ENCODE data around the gene MAPK9.

MAPK9 gene

DNA sequence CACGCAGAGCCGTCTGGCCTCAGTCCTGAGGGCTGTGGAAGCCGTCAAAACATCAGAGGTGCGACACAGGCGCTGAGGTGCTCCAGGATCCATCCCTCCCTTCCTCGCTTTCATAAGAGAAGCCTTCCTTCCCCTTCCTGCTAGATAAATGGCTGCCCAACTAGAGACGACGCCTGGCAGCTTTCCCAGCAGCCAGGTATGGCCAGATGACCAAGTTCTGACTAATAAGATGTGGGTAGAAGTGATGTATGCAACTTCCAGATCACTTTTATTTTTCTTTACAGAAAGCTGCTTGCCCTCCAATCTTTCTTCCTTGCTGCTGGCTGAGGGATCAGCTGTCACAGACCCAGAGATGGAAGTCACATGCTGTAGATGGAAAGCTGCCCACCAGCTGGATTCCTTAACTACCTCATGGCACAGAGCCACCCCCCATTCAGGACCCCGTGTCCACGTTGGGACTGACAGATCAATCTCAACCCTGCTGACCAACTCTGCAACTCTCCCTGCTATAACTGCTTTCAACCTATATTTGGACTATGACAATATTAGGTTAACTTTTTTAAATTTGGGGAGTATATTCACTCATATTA lies 8.8 kb downstream of the MAPK9 start:
- TF ChIP-seq, protein P1, sequence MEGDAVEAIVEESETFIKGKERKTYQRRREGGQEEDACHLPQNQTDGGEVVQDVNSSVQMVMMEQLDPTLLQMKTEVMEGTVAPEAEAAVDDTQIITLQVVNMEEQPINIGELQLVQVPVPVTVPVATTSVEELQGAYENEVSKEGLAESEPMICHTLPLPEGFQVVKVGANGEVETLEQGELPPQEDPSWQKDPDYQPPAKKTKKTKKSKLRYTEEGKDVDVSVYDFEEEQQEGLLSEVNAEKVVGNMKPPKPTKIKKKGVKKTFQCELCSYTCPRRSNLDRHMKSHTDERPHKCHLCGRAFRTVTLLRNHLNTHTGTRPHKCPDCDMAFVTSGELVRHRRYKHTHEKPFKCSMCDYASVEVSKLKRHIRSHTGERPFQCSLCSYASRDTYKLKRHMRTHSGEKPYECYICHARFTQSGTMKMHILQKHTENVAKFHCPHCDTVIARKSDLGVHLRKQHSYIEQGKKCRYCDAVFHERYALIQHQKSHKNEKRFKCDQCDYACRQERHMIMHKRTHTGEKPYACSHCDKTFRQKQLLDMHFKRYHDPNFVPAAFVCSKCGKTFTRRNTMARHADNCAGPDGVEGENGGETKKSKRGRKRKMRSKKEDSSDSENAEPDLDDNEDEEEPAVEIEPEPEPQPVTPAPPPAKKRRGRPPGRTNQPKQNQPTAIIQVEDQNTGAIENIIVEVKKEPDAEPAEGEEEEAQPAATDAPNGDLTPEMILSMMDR (IDR thresholded peaks at IDR 0.05; ENCODE audit: low read depth, low read length, poor library complexity, severe bottlenecking): no peak
- TF ChIP-seq EZH2phosphoT487 (IDR thresholded peaks at IDR 0.05; ENCODE audit: borderline replicate concordance, low read length): no peak
- Histone ChIP-seq H3K27me3 (ENCODE audit: control insufficient read depth, low read length) (no peaks in the 10 kb centered on the region), H3K9me3 (ENCODE audit: control insufficient read depth, insufficient read depth, low read length) (no peaks in the 10 kb centered on the region), H3K79me2 (ENCODE audit: control insufficient read depth, low read length) (peaks cover 37% of the 10 kb centered on the region), H3K4me2 (ENCODE audit: low read length) (no peak overlapping the region), H3K9me2 (replicated peaks; ENCODE audit: control insufficient read depth, low read length) (no peaks in the 10 kb centered on the region), H4K20me1 (ENCODE audit: control insufficient read depth, insufficient read depth, low read depth, low read length) (no peaks in the 10 kb centered on the region; the same call in none of the 2 replicates), H3K36me3 (ENCODE audit: control insufficient read depth, low read length) (peaks cover 51% of the 10 kb centered on the region), H3K27ac (ENCODE audit: low read depth, low read length) (no peak overlapping the region), H3K4me1 (ENCODE audit: control insufficient read depth, low read length) (no peaks in the 10 kb centered on the region), H3K4me3 (ENCODE audit: low read length) (no peak overlapping the region), H3F3A (ENCODE audit: control insufficient read depth, insufficient read depth) (no peaks in the 10 kb centered on the region)

- Histone ChIP-seq H4K20me1 (ENCODE audit: control insufficient read depth, insufficient read depth, low read depth, low read length) (no peaks in the 10 kb centered on the region; the same call in 1 of the 2 replicates), H3K27ac (ENCODE audit: low read depth, low read length) (no peak overlapping the region), H3K9me3 (ENCODE audit: control insufficient read depth, insufficient read depth, low read length) (no peaks in the 10 kb centered on the region), H3K4me3 (ENCODE audit: low read length) (no peak overlapping the region), H3K4me1 (ENCODE audit: control insufficient read depth, low read length) (no peaks in the 10 kb centered on the region), H3K36me3 (ENCODE audit: control insufficient read depth, low read length) (peaks cover 60% of the 10 kb centered on the region), H3K9me2 (replicated peaks; ENCODE audit: control insufficient read depth, low read length) (no peaks in the 10 kb centered on the region), H3K79me2 (ENCODE audit: control insufficient read depth, low read length) (peaks cover 29% of the 10 kb centered on the region), H3K27me3 (ENCODE audit: control insufficient read depth, low read length) (no peaks in the 10 kb centered on the region), H3K4me2 (ENCODE audit: low read length) (no peak overlapping the region), H3F3A (ENCODE audit: control insufficient read depth, insufficient read depth) (no peaks in the 10 kb centered on the region)
- TF ChIP-seq EZH2phosphoT487 (IDR thresholded peaks at IDR 0.05; ENCODE audit: borderline replicate concordance, low read length): no peak
- TF ChIP-seq, protein P1 (IDR thresholded peaks at IDR 0.05; ENCODE audit: low read depth, low read length, poor library complexity, severe bottlenecking): no peak
Observed at GRCh38 chr5:180282281-180282680, 9.6 kb downstream of the MAPK9 start.

DNA sequence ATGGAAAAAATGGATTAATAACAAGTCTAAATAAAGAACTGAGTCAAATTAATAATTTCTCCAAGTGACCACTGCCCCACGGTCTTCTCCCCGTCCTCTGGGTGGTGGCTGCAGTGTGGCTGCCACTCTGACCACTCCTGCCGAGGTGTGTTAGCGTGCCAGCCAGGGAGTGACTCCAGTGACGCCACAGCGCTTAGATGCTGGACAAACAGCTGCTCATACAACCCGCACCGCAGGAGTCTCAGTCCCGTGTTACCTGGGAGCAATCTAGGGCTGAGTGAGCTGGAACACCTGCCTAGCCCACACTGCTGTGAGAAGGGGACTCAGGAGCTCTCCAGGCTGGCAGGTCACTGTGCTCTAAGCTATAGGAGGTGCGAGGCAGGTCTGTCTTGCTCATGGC lies 10.2 kb downstream of the MAPK9 start:
- Histone ChIP-seq H3K9me3 (ENCODE audit: control insufficient read depth, insufficient read depth, low read length) (no peaks in the 10 kb centered on the region), H3K4me2 (ENCODE audit: low read length) (no peak overlapping the region), H3K9me2 (replicated peaks; ENCODE audit: control insufficient read depth, low read length) (no peaks in the 10 kb centered on the region), H3K36me3 (ENCODE audit: control insufficient read depth, low read length) (peaks cover 62% of the 10 kb centered on the region), H3K79me2 (ENCODE audit: control insufficient read depth, low read length) (peaks cover 23% of the 10 kb centered on the region), H3K27ac (ENCODE audit: low read depth, low read length) (no peak overlapping the region), H3K4me3 (ENCODE audit: low read length) (no peak overlapping the region), H3K4me1 (ENCODE audit: control insufficient read depth, low read length) (no peaks in the 10 kb centered on the region), H4K20me1 (ENCODE audit: control insufficient read depth, insufficient read depth, low read depth, low read length) (no peaks in the 10 kb centered on the region), H3K27me3 (ENCODE audit: control insufficient read depth, low read length) (no peaks in the 10 kb centered on the region), H3F3A (ENCODE audit: control insufficient read depth, insufficient read depth) (no peaks in the 10 kb centered on the region)
- no peak for TF ChIP-seq EZH2phosphoT487 (IDR thresholded peaks at IDR 0.05; ENCODE audit: borderline replicate concordance, low read length)
- TF ChIP-seq, protein P1 (IDR thresholded peaks at IDR 0.05; ENCODE audit: low read depth, low read length, poor library complexity, severe bottlenecking): no peak

Data from DOHH2 (cell line).